K562 (cell line): ENCODE data around the gene ENHO. TPM values are rescaled to one million over a fixed set of nuclear protein-coding genes. Genes with fewer than 3 reads are reported as not detected.

ENCODE experiments used
- ATAC-seq: fragments of 200-7000 bp; cut with Tn5 transposase; 3 replicates; pipeline ENCODE4 v1.9.1; 2020; ENCODE audit warnings: moderate library complexity
- BruUV-seq: library from RNA; stranded (reverse); fragments of 400-500 nt; replicated peaks from 2 replicates; lab custom pipeline; 2021; lab: Mats Ljungman, UMichigan
- CTCF ChIA-PET: fragments of 300-600 bp; formaldehyde crosslinking; extraction: SDS; loops from one replicate; lab custom pipeline; 2021; ENCODE audit warnings: low intra/inter-chr PET ratio; lab: Yijun Ruan, JAX
- POLR2A ChIA-PET: fragments of 300-600, 350-650 bp; sonication (Branson Sonifier 250); formaldehyde crosslinking; extraction: SDS; loops from one replicate; lab custom pipeline; 2021; ENCODE audit warnings: antibody characterized with exemption, inconsistent platforms; lab: Yijun Ruan, JAX
- DNase-seq, 4 experiments: peaks; one replicate each; pipeline versions ENCODE4 v3.0.0 to v3.0.0-alpha.2; 2011 to 2018; ENCODE audit warnings: low spot score in 3 of 4, mixed read lengths in 3 of 4; ENCODE audit errors: extremely low read depth in 1 of 4
- FAIRE-seq: peaks from 2 replicates; lab custom pipeline; 2011; peaks lifted over from hg19 to GRCh38; lab: Jason Lieb, UNC
- H2AFZ ChIP-seq: 2 replicates; pipeline ENCODE4 v1.6.0; 2011; ENCODE audit warnings: low read depth, low read length, control low read depth, inconsistent platforms
- H3K27ac ChIP-seq: fragments of 200-600 bp; 3 replicates; pipeline ENCODE4 v1.8.0; 2011; ENCODE audit warnings: low read depth, mild to moderate bottlenecking, control low read depth, inconsistent platforms, low read length, moderate library complexity, mixed read lengths; ENCODE audit errors: extremely low read depth
- H3K27me3 ChIP-seq, 2 experiments: fragments of 300-600 bp in 1 of 2; 2 replicates in 1 of 2; 3 replicates in 1 of 2; pipeline versions ENCODE4 v1.6.0 to v1.8.0; 2011; ENCODE audit warnings: inconsistent platforms in 2 of 2, low read length in 2 of 2, mild to moderate bottlenecking in 1 of 2, mixed read lengths in 1 of 2, moderate library complexity in 1 of 2; ENCODE audit not compliant: control insufficient read depth in 2 of 2, insufficient read depth in 2 of 2
- H3K36me3 ChIP-seq: fragments of 300-600 bp; 3 replicates; pipeline ENCODE4 v1.8.0; 2011; ENCODE audit warnings: mild to moderate bottlenecking, low read length, inconsistent platforms; ENCODE audit not compliant: control insufficient read depth, insufficient read depth
- H3K4me1 ChIP-seq, 2 experiments: fragments of 200-600 bp in 1 of 2; replicated peaks in 1 of 2; 2 replicates in 1 of 2; 3 replicates in 1 of 2; pipeline versions ENCODE4 v1.5.1 to v1.8.0; 2011; ENCODE audit warnings: inconsistent platforms in 2 of 2, low read length in 2 of 2, mild to moderate bottlenecking in 1 of 2, mixed read lengths in 1 of 2, moderate library complexity in 1 of 2; ENCODE audit not compliant: control insufficient read depth in 2 of 2, insufficient read depth in 2 of 2
- H3K4me2 ChIP-seq: 2 replicates; pipeline ENCODE4 v1.6.1; 2011; ENCODE audit warnings: low read length, control low read depth, inconsistent platforms, mixed read lengths; ENCODE audit not compliant: insufficient read depth
- H3K4me3 ChIP-seq: fragments of 200-600 bp; sonication (generic), shearing (Covaris generic); 2 replicates; pipeline ENCODE4 v1.5.1; 2016; ENCODE audit warnings: control low read depth, inconsistent platforms
- H3K79me2 ChIP-seq: fragments of 200-600 bp; 3 replicates; pipeline ENCODE4 v1.8.0; 2011; ENCODE audit warnings: low read length, inconsistent platforms; ENCODE audit not compliant: control insufficient read depth, insufficient read depth
- H3K9ac ChIP-seq, 2 experiments: 2 replicates each; pipeline versions ENCODE4 v1.6.0 to v1.6.1; 2011; ENCODE audit warnings: low read depth in 2 of 2, low read length in 2 of 2, control low read depth in 1 of 2, inconsistent platforms in 1 of 2, mild to moderate bottlenecking in 1 of 2, mixed read lengths in 1 of 2; ENCODE audit not compliant: insufficient read depth in 1 of 2
- H3K9me1 ChIP-seq: one replicate; pipeline ENCODE4 v1.6.0; 2011; ENCODE audit warnings: inconsistent platforms, mild to moderate bottlenecking, low read length, moderate library complexity; ENCODE audit not compliant: control insufficient read depth, insufficient read depth
- H3K9me3 ChIP-seq: replicated peaks from 2 replicates; pipeline ENCODE4 v1.5.1; 2011; ENCODE audit warnings: low read depth, low read length, inconsistent platforms; ENCODE audit not compliant: control insufficient read depth, insufficient read depth
- H4K20me1 ChIP-seq: replicated peaks from 2 replicates; pipeline ENCODE4 v1.6.1; 2011; ENCODE audit warnings: low read length, inconsistent platforms, mixed read lengths; ENCODE audit not compliant: control insufficient read depth, insufficient read depth
- BHLHE40 ChIP-seq: IDR thresholded peaks from 2 replicates; pipeline ENCODE4 v1.6.1; 2011; ENCODE audit warnings: low read length, improper control_type of control experiment
- HNRNPLL ChIP-seq: fragments of 200-400 bp; formaldehyde crosslinking; IDR thresholded peaks from 2 replicates; pipeline ENCODE4 v1.6.1; 2017; ENCODE audit warnings: low read length, low read depth, mild to moderate bottlenecking; ENCODE audit not compliant: poor library complexity, severe bottlenecking
- SFPQ ChIP-seq: fragments of 200-400 bp; formaldehyde crosslinking; IDR thresholded peaks from 2 replicates; pipeline ENCODE4 v1.6.1; 2017; ENCODE audit warnings: mild to moderate bottlenecking, low read depth, low read length, moderate library complexity
- SNIP1 ChIP-seq: fragments of 450-650 bp; IDR thresholded peaks from 2 replicates; pipeline ENCODE4 v1.7.1; 2017; ENCODE audit warnings: low read depth, mild to moderate bottlenecking
- TFE3 ChIP-seq: fragments of 450-650 bp; formaldehyde crosslinking; IDR thresholded peaks from 2 replicates; pipeline ENCODE4 v1.4.0; 2020; ENCODE audit warnings: mild to moderate bottlenecking, mixed read lengths
- ZNF316 ChIP-seq: fragments of 450-650 bp; IDR thresholded peaks from 2 replicates; pipeline ENCODE4 v1.6.1; 2016
- WGBS: fragments of 100-300 bp; shearing (Covaris generic); methylation state at CpG from one replicate; pipeline ENCODE4 v1.1.6; 2016; ENCODE audit warnings: low coverage, mixed read lengths; ENCODE audit not compliant: insufficient coverage; ENCODE audit errors: missing lambda C conversion rate; 5-methylcytosine and 5-hydroxymethylcytosine counted together
- in situ Hi-C: fragments of 300-500 bp; cut with MboI; formaldehyde crosslinking; loops from 4 replicates; pipeline ENCODE4 v1.15.0; 2018; ENCODE audit warnings: inconsistent platforms, mixed read lengths
- intact Hi-C: fragments of 100-400 bp; cut with micrococcal nuclease; formaldehyde crosslinking; loops from 2 replicates; pipeline ENCODE4 v1.14.2; 2022
- polyA plus RNA-seq, 8 experiments: library from polyadenylated mRNA; depleted of rRNA in 4 of 8; stranded (reverse) in 5 of 8; unstranded in 3 of 8; fragments of >200 nt; fragmentation: Nextera tagmentation in 2 of 8; fragmentation: Illumina TruSeq in 1 of 8; extraction: Ambion mirVana in 2 of 8; extraction: Trizol in 1 of 8; gene quantifications; 2 replicates each; pipeline versions ENCODE4 v1.2.1 to v1.2.3, GENCODE V29; 2011 to 2014; ENCODE audit warnings: inconsistent platforms in 1 of 8, missing spikeins in 1 of 8
- total RNA-seq, 7 experiments: library from RNA; depleted of rRNA in 6 of 7; stranded (reverse); fragments of >200 nt in 6 of 7; fragmentation: Illumina TruSeq in 2 of 7; extraction: Trizol in 2 of 7; gene quantifications; 2 replicates each; pipeline versions ENCODE4 v1.2.1 to v1.2.3, GENCODE V29; 2011 to 2021; ENCODE audit warnings: low replicate concordance in 1 of 7
- TF ChIP-seq, protein P1 (sequence below): sonication (generic); formaldehyde crosslinking; IDR thresholded peaks from 2 replicates; pipeline ENCODE4 v1.8.1; 2022; ENCODE audit warnings: missing genetic modification reagents
- TF ChIP-seq, protein P2 (sequence below): sonication (generic); formaldehyde crosslinking; IDR thresholded peaks from 2 replicates; pipeline ENCODE4 v1.8.1; 2023; ENCODE audit warnings: missing genetic modification reagents, mild to moderate bottlenecking, borderline replicate concordance

Gene ENHO
- total and polyA plus RNA-seq, 9 of the 15 experiments (the other 6 are each of a cell fraction or from before 2014, with no cell fraction given): 0.24 TPM; not detected in 8

DNA sequence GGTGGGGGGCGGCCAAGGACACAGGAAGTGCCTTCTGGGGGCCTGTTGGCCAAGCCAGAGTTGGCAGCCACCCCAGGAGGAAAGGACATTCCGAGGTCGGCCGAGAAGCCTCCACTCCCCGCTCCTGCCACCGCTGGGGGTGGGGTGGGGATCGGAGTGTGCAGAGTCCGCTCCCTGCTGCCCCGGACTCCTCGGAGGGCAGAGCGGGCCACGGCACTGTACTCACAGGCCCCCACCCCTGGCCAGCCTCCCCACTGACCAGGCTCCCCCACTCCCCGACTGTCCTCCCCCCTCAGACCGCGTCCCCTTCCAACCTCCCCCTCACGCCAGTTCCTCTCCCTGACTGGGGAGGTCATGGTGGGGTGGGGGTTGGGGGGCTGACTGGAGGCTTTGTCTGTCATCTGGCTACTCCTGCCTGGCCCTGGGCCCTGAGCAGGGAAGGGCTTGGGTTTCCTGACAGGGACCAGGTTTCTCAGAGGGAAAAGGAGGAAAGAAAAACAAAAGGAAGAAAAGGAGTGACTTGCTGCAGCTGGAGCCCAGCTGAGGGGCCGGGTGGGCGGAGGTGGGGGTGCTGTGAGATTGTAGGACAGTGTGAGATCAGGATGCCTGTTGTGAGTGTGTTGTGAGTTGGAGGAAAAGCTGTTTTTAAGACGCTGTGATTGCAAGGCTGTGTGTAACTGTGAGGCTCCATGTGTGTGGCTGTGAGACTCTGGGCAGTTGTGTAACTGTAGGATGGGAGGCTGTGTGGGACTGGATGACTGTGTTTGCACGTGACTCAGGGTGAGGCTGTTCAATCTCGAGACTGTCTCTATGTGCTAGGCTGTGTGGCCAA, 37.0 kb upstream of the ENHO start:
- ChIA-PET POLR2A (interaction anchor here (1.2 kb wide), 1 partner anchor 20 kb away, joined by 4 read pairs; no protein-coding TSS in a partner anchor), CTCF (no interaction called here)
- TF ChIP-seq ZNF316: no peak
- peak; percentile 6; the same call in 1 of the 2 replicates for TF ChIP-seq TFE3 (CRISPR knock-in tag)
- 0 out of 2 replicates have a peak, but pooled peaks have one; percentile 21 for TF ChIP-seq BHLHE40
- no peak for TF ChIP-seq HNRNPLL
- TF ChIP-seq SNIP1: no peak
- TF ChIP-seq, protein P1, sequence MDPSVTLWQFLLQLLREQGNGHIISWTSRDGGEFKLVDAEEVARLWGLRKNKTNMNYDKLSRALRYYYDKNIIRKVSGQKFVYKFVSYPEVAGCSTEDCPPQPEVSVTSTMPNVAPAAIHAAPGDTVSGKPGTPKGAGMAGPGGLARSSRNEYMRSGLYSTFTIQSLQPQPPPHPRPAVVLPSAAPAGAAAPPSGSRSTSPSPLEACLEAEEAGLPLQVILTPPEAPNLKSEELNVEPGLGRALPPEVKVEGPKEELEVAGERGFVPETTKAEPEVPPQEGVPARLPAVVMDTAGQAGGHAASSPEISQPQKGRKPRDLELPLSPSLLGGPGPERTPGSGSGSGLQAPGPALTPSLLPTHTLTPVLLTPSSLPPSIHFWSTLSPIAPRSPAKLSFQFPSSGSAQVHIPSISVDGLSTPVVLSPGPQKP: no peak
- TF ChIP-seq, protein P2, sequence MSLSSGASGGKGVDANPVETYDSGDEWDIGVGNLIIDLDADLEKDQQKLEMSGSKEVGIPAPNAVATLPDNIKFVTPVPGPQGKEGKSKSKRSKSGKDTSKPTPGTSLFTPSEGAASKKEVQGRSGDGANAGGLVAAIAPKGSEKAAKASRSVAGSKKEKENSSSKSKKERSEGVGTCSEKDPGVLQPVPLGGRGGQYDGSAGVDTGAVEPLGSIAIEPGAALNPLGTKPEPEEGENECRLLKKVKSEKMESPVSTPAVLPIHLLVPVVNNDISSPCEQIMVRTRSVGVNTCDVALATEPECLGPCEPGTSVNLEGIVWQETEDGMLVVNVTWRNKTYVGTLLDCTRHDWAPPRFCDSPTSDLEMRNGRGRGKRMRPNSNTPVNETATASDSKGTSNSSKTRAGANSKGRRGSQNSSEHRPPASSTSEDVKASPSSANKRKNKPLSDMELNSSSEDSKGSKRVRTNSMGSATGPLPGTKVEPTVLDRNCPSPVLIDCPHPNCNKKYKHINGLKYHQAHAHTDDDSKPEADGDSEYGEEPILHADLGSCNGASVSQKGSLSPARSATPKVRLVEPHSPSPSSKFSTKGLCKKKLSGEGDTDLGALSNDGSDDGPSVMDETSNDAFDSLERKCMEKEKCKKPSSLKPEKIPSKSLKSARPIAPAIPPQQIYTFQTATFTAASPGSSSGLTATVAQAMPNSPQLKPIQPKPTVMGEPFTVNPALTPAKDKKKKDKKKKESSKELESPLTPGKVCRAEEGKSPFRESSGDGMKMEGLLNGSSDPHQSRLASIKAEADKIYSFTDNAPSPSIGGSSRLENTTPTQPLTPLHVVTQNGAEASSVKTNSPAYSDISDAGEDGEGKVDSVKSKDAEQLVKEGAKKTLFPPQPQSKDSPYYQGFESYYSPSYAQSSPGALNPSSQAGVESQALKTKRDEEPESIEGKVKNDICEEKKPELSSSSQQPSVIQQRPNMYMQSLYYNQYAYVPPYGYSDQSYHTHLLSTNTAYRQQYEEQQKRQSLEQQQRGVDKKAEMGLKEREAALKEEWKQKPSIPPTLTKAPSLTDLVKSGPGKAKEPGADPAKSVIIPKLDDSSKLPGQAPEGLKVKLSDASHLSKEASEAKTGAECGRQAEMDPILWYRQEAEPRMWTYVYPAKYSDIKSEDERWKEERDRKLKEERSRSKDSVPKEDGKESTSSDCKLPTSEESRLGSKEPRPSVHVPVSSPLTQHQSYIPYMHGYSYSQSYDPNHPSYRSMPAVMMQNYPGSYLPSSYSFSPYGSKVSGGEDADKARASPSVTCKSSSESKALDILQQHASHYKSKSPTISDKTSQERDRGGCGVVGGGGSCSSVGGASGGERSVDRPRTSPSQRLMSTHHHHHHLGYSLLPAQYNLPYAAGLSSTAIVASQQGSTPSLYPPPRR (CRISPR knock-in tag): no peak
- TF ChIP-seq SFPQ: no peak

More for the DNA sequence above, 37.0 kb upstream of the ENHO start:
- Histone ChIP-seq H3K9ac (no peak overlapping the region), H3K4me3 (no peak overlapping the region), H3K79me2 (no peaks in the 10 kb centered on the region), H3K4me2 (no peak overlapping the region), H3K27ac (no peak overlapping the region), H3K4me1 (peaks cover 0 to 6% of the 10 kb centered on the region in 2 experiments; a peak in 2 of 5 replicates), H4K20me1 (no peaks in the 10 kb centered on the region; the same call in 1 of the 2 replicates), H2AFZ (no peak overlapping the region), H3K36me3 (no peaks in the 10 kb centered on the region), H3K27me3 (peaks cover 0 to 48% of the 10 kb centered on the region in 2 experiments; a peak in 4 of 5 replicates), H3K9me1 (no peaks in the 10 kb centered on the region), H3K9me3 (no peaks in the 10 kb centered on the region)
- ATAC-seq: peak; percentile 27; the same call in 1 of the 3 replicates
- in situ Hi-C loops: no loop called here
- no peak for DNase-seq
- 0% methylated on average over 5 of the region's 21 CpGs for WGBS
- intact Hi-C loops: no loop called here
- BruUV-seq: no TSS peak
- FAIRE-seq: no peak
